ENCODE measurements around the gene KAZN.

The KAZN gene

GRCh38 chr1:14715266-14715665 lies 116.8 kb downstream of the KAZN start:
- H3K9me3 ChIP-seq (ENCODE audit: insufficient read depth, low read depth, low read length) = no peaks in the 10 kb centered on the region
- H3K4me3 ChIP-seq (ENCODE audit: low read length, poor library complexity, severe bottlenecking) = no peak overlapping the region
- no peak overlapping the region for H3K9ac ChIP-seq (ENCODE audit: low read depth, low read length, poor library complexity, severe bottlenecking)
- H3K9me2 ChIP-seq (replicated peaks; ENCODE audit: low read depth, low read length) = no peaks in the 10 kb centered on the region
- TF ChIP-seq, protein P1, sequence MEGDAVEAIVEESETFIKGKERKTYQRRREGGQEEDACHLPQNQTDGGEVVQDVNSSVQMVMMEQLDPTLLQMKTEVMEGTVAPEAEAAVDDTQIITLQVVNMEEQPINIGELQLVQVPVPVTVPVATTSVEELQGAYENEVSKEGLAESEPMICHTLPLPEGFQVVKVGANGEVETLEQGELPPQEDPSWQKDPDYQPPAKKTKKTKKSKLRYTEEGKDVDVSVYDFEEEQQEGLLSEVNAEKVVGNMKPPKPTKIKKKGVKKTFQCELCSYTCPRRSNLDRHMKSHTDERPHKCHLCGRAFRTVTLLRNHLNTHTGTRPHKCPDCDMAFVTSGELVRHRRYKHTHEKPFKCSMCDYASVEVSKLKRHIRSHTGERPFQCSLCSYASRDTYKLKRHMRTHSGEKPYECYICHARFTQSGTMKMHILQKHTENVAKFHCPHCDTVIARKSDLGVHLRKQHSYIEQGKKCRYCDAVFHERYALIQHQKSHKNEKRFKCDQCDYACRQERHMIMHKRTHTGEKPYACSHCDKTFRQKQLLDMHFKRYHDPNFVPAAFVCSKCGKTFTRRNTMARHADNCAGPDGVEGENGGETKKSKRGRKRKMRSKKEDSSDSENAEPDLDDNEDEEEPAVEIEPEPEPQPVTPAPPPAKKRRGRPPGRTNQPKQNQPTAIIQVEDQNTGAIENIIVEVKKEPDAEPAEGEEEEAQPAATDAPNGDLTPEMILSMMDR (conservative IDR thresholded peaks at IDR 0.05; ENCODE audit: low read length) = no peak
- TF ChIP-seq EZH2phosphoT487 (IDR thresholded peaks at IDR 0.05; ENCODE audit: borderline replicate concordance) = no peak
- H3K79me2 ChIP-seq (ENCODE audit: insufficient read depth, low read length) = no peaks in the 10 kb centered on the region
- H4K20me1 ChIP-seq (ENCODE audit: insufficient read depth, low read length, poor library complexity, severe bottlenecking) = no peaks in the 10 kb centered on the region
- H3K27me3 ChIP-seq (ENCODE audit: insufficient read depth, low read length, poor library complexity, severe bottlenecking) = no peaks in the 10 kb centered on the region
- H3K36me3 ChIP-seq (ENCODE audit: insufficient read depth, low read length) = no peaks in the 10 kb centered on the region
- no peak overlapping the region for H3K4me2 ChIP-seq (ENCODE audit: low read depth, low read length, poor library complexity, severe bottlenecking)
- no peak overlapping the region for H2AFZ ChIP-seq (ENCODE audit: low read length)
- H3K4me1 ChIP-seq (ENCODE audit: insufficient read depth, low read length, poor library complexity, severe bottlenecking) = no peaks in the 10 kb centered on the region
- no peaks in the 10 kb centered on the region for H3F3A ChIP-seq (ENCODE audit: low read depth)

DNA sequence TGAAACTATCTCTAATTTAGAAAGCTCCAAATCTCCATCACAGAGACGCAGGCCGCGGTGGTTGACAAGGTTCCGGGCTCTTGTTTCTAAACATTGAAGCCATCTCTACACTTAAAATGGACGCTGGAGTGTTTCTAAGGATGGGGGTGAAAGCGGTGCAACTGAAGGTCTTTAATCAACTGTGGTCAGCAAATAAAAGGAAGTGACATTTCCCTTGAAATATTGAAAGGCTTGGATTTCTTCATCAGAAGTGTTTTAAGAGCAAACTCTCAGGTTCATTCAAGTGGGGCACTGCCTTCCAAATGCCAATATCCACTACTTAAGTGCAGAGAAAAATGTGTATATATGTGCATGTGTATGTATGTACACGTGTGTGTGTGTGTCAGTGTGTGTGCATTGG lies 117.3 kb downstream of the KAZN start:
- TF ChIP-seq, protein P1 (conservative IDR thresholded peaks at IDR 0.05; ENCODE audit: low read length) = no peak
- TF ChIP-seq EZH2phosphoT487 (IDR thresholded peaks at IDR 0.05; ENCODE audit: borderline replicate concordance) = no peak
- no peak overlapping the region for H3K4me2 ChIP-seq (ENCODE audit: low read depth, low read length, poor library complexity, severe bottlenecking)
- no peak overlapping the region for H2AFZ ChIP-seq (ENCODE audit: low read length)
- no peaks in the 10 kb centered on the region for H3K79me2 ChIP-seq (ENCODE audit: insufficient read depth, low read length)
- H3K4me3 ChIP-seq (ENCODE audit: low read length, poor library complexity, severe bottlenecking) = no peak overlapping the region
- no peaks in the 10 kb centered on the region for H4K20me1 ChIP-seq (ENCODE audit: insufficient read depth, low read length, poor library complexity, severe bottlenecking)
- H3K4me1 ChIP-seq (ENCODE audit: insufficient read depth, low read length, poor library complexity, severe bottlenecking) = no peaks in the 10 kb centered on the region
- H3K9me2 ChIP-seq (replicated peaks; ENCODE audit: low read depth, low read length) = no peaks in the 10 kb centered on the region
- no peaks in the 10 kb centered on the region for H3K36me3 ChIP-seq (ENCODE audit: insufficient read depth, low read length)
- H3K9ac ChIP-seq (ENCODE audit: low read depth, low read length, poor library complexity, severe bottlenecking) = no peak overlapping the region
- no peaks in the 10 kb centered on the region for H3K27me3 ChIP-seq (ENCODE audit: insufficient read depth, low read length, poor library complexity, severe bottlenecking)
- H3F3A ChIP-seq (ENCODE audit: low read depth) = no peaks in the 10 kb centered on the region
- H3K9me3 ChIP-seq (ENCODE audit: insufficient read depth, low read depth, low read length) = no peaks in the 10 kb centered on the region

GRCh38 chr1:14716474-14716873 lies 118.0 kb downstream of the KAZN start:
- Histone ChIP-seq H3K9ac (ENCODE audit: low read depth, low read length, poor library complexity, severe bottlenecking) (no peak overlapping the region), H3K79me2 (ENCODE audit: insufficient read depth, low read length) (no peaks in the 10 kb centered on the region)
- TF ChIP-seq EZH2phosphoT487 (IDR thresholded peaks at IDR 0.05; ENCODE audit: borderline replicate concordance) = no peak
- TF ChIP-seq, protein P1 (conservative IDR thresholded peaks at IDR 0.05; ENCODE audit: low read length) = no peak

More at GRCh38 chr1:14716474-14716873, 118.0 kb downstream of the KAZN start:
- Histone ChIP-seq H3K36me3 (ENCODE audit: insufficient read depth, low read length) (no peaks in the 10 kb centered on the region), H3F3A (ENCODE audit: low read depth) (no peaks in the 10 kb centered on the region), H3K9me2 (replicated peaks; ENCODE audit: low read depth, low read length) (no peaks in the 10 kb centered on the region), H3K9me3 (ENCODE audit: insufficient read depth, low read depth, low read length) (no peaks in the 10 kb centered on the region), H4K20me1 (ENCODE audit: insufficient read depth, low read length, poor library complexity, severe bottlenecking) (no peaks in the 10 kb centered on the region), H3K4me3 (ENCODE audit: low read length, poor library complexity, severe bottlenecking) (no peak overlapping the region), H2AFZ (ENCODE audit: low read length) (no peak overlapping the region), H3K27me3 (ENCODE audit: insufficient read depth, low read length, poor library complexity, severe bottlenecking) (no peaks in the 10 kb centered on the region), H3K4me2 (ENCODE audit: low read depth, low read length, poor library complexity, severe bottlenecking) (no peak overlapping the region), H3K4me1 (ENCODE audit: insufficient read depth, low read length, poor library complexity, severe bottlenecking) (no peaks in the 10 kb centered on the region)
